HG03045 (cell line): ENCODE results near the gene SLC26A1.

Experiments
- ATAC-seq: cut with Tn5 transposase; IDR thresholded peaks from one replicate; pipeline ENCODE4 v1.9.1; 2021; ENCODE audit warnings: mild to moderate bottlenecking, moderate library complexity; ENCODE audit not compliant: unreplicated experiment

The SLC26A1 gene

GRCh38 chr4:1014291-1015167, 21.3 kb upstream of the SLC26A1 start:
- ATAC-seq = no peak

GRCh38 chr4:1013225-1014073, 20.2 kb upstream of the SLC26A1 start:
- ATAC-seq = no peak

- ATAC-seq = no peak
These were observed 19.0 kb upstream of the SLC26A1 start for GRCh38 chr4:1012034-1012739.

- no peak for ATAC-seq
These were observed 18.4 kb upstream of the SLC26A1 start for GRCh38 chr4:1011666-1012033.

GRCh38 chr4:1011022-1011665, 17.9 kb upstream of the SLC26A1 start, which contains the start of gene FGFRL1:
FGFRL1 (plus strand) TSS chr4:1011626; CDS start chr4:1012486, 860 bp downstream.
- peak; percentile 42 for ATAC-seq

- peak; percentile 6 for ATAC-seq
These were observed 17.3 kb upstream of the SLC26A1 start for GRCh38 chr4:1010395-1011021.

GRCh38 chr4:1009542-1010394, 16.6 kb upstream of the SLC26A1 start:
- peak; percentile 41 for ATAC-seq

- peak; percentile 8 for ATAC-seq
These were observed 15.8 kb upstream of the SLC26A1 start for GRCh38 chr4:1008840-1009541.

GRCh38 chr4:1006856-1007255, 13.7 kb upstream of the SLC26A1 start:
- no peak for ATAC-seq

GRCh38 chr4:1004557-1005485, 11.6 kb upstream of the SLC26A1 start:
- ATAC-seq = no peak

GRCh38 chr4:1004071-1004418, 10.8 kb upstream of the SLC26A1 start:
- no peak for ATAC-seq

- ATAC-seq = no peak
These were observed 10.3 kb upstream of the SLC26A1 start for GRCh38 chr4:1003271-1004070.

GRCh38 chr4:1002631-1003251, 9.5 kb upstream of the SLC26A1 start:
- ATAC-seq = no peak

- ATAC-seq = no peak
These were observed 9.0 kb upstream of the SLC26A1 start for GRCh38 chr4:1002131-1002630.

GRCh38 chr4:1001561-1002130, 8.4 kb upstream of the SLC26A1 start:
- ATAC-seq = no peak

- no peak for ATAC-seq
These were observed 7.6 kb upstream of the SLC26A1 start for GRCh38 chr4:1000686-1001260.
